GM21723 (cell line): ENCODE measurements around the gene SIX3.

Source experiments
- ATAC-seq: cut with Tn5 transposase; IDR thresholded peaks from one replicate; pipeline ENCODE4 v1.9.1; 2021; ENCODE audit warnings: mild to moderate bottlenecking, moderate library complexity; ENCODE audit not compliant: unreplicated experiment

SIX3 gene

GRCh38 chr2:44942304-44943030 lies 965 bp downstream of the SIX3 start:
- ATAC-seq = no peak

- ATAC-seq = no peak
Measured at GRCh38 chr2:44943031-44943692, 1.7 kb downstream of the SIX3 start.

- ATAC-seq = no peak
Measured at GRCh38 chr2:44943693-44944101, 2.2 kb downstream of the SIX3 start.

GRCh38 chr2:44944102-44944951 lies 2.8 kb downstream of the SIX3 start:
- ATAC-seq = no peak

- no peak for ATAC-seq
Measured at GRCh38 chr2:44944952-44945612, 3.6 kb downstream of the SIX3 start.

- ATAC-seq = no peak
Measured at GRCh38 chr2:44945676-44946371, 4.3 kb downstream of the SIX3 start.

GRCh38 chr2:44946372-44947027 lies 5.0 kb downstream of the SIX3 start:
- no peak for ATAC-seq

- ATAC-seq = no peak
Measured at GRCh38 chr2:44947028-44947375, 5.5 kb downstream of the SIX3 start.

- no peak for ATAC-seq
Measured at GRCh38 chr2:44948565-44949328, 7.2 kb downstream of the SIX3 start.

GRCh38 chr2:44949329-44950151 lies 8.0 kb downstream of the SIX3 start:
- no peak for ATAC-seq

- no peak for ATAC-seq
Measured at GRCh38 chr2:44950646-44951045, 9.1 kb downstream of the SIX3 start.

- no peak for ATAC-seq
Measured at GRCh38 chr2:44951124-44951523, 9.6 kb downstream of the SIX3 start.

GRCh38 chr2:44951714-44952113 lies 10.2 kb downstream of the SIX3 start:
- no peak for ATAC-seq

- no peak for ATAC-seq
Measured at GRCh38 chr2:44952143-44952805, 10.8 kb downstream of the SIX3 start.

GRCh38 chr2:44952806-44953498 lies 11.4 kb downstream of the SIX3 start:
- ATAC-seq = no peak

- ATAC-seq = no peak
Measured at GRCh38 chr2:44953499-44953883, 12.0 kb downstream of the SIX3 start.

GRCh38 chr2:44954447-44954888 lies 13.0 kb downstream of the SIX3 start:
- no peak for ATAC-seq
